SK-N-SH treated with all-trans-retinoic acid at 6 μM for 48 hours (cell line): ENCODE results near the gene LIMD2.

Experiments
- ARNTL ChIP-seq: fragments of 450-650 bp; formaldehyde crosslinking; IDR thresholded peaks from 2 replicates; pipeline ENCODE4 v1.5.0; 2020; ENCODE audit warnings: low read depth, mild to moderate bottlenecking, moderate library complexity, borderline replicate concordance
- BACH2 ChIP-seq: fragments of 250-450 bp; sonication (Bioruptor Pico); IDR thresholded peaks from 2 replicates; pipeline ENCODE4 v1.9.0; 2021; ENCODE audit warnings: mild to moderate bottlenecking, borderline replicate concordance
- GLIS3 ChIP-seq: fragments of 250-450 bp; sonication (Bioruptor Pico); IDR thresholded peaks from 2 replicates; pipeline ENCODE4 v1.5.0; 2020; ENCODE audit warnings: mild to moderate bottlenecking, moderate library complexity
- OSR1 ChIP-seq: fragments of 250-450 bp; sonication (Bioruptor Pico); IDR thresholded peaks from 2 replicates; pipeline ENCODE4 v1.8.0; 2022; ENCODE audit warnings: moderate library complexity, mild to moderate bottlenecking, inconsistent platforms
- PATZ1 ChIP-seq: fragments of 250-450 bp; sonication (Bioruptor Pico); IDR thresholded peaks from 2 replicates; pipeline ENCODE4 v1.8.0; 2020; ENCODE audit warnings: mild to moderate bottlenecking, moderate library complexity, borderline replicate concordance
- SNAI2 ChIP-seq: fragments of 250-450 bp; sonication (Bioruptor Pico); IDR thresholded peaks from 2 replicates; pipeline ENCODE4 v1.5.0; 2020; ENCODE audit warnings: mild to moderate bottlenecking, moderate library complexity
- ZFP3 ChIP-seq: fragments of 250-450 bp; sonication (Bioruptor Pico); IDR thresholded peaks from 2 replicates; pipeline ENCODE4 v1.5.0; 2020; ENCODE audit warnings: mild to moderate bottlenecking, moderate library complexity

DNA sequence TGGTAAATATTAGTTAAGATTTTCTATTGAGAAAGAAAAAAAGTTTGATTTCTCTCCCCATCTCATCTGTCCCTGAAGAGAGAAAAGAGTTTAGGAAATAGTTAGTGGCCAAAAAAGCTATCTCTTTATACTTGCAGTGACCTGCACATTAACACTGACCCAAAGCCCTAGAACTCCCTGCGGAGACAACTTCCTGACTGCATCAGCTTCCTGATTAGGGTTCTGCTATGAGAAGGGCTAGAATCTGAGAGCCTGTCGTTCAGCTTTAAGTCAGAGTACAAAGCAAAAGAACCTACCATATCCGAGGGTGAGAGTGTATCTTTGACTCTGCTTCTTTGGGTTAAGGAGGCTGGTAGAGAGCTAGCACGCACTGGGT lies 24.7 kb downstream of the LIMD2 start:
- no peak for TF ChIP-seq PATZ1
- no peak for TF ChIP-seq OSR1 (CRISPR knock-in tag)
- TF ChIP-seq ZFP3 (CRISPR knock-in tag) = no peak
- no peak for TF ChIP-seq ARNTL (CRISPR knock-in tag)
- no peak for TF ChIP-seq SNAI2
- no peak for TF ChIP-seq GLIS3 (CRISPR knock-in tag)
- no peak for TF ChIP-seq BACH2
